Measurements from ENCODE around the gene ARMC2. TPM values are rescaled to one million over a fixed set of nuclear protein-coding genes. Genes with fewer than 3 reads are reported as not detected.

Gene ARMC2
- polyA plus RNA-seq, 1 of the 3 experiments (the other 2 are of a cell fraction), result 2.4 TPM

DNA sequence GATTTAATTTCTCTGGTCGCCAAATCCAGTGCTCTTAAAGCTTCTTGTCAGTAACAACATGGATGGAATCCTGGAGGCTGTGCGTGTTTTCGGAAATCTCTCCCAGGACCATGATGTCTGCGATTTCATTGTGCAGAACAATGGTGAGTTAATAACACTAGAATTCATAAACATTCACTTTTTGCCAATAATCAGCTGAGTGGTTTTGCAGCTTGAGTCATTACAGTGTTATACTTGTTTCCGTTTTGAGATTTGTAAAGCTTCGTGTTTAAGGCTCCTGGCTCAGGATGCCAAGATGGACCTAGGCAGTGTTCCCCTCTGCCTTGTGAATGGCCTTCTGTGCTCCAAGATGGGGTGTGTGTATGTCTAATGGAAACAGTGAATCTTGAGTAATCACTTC, 113.8 kb downstream of the ARMC2 start (continued):
- TF ChIP-seq, protein P1, sequence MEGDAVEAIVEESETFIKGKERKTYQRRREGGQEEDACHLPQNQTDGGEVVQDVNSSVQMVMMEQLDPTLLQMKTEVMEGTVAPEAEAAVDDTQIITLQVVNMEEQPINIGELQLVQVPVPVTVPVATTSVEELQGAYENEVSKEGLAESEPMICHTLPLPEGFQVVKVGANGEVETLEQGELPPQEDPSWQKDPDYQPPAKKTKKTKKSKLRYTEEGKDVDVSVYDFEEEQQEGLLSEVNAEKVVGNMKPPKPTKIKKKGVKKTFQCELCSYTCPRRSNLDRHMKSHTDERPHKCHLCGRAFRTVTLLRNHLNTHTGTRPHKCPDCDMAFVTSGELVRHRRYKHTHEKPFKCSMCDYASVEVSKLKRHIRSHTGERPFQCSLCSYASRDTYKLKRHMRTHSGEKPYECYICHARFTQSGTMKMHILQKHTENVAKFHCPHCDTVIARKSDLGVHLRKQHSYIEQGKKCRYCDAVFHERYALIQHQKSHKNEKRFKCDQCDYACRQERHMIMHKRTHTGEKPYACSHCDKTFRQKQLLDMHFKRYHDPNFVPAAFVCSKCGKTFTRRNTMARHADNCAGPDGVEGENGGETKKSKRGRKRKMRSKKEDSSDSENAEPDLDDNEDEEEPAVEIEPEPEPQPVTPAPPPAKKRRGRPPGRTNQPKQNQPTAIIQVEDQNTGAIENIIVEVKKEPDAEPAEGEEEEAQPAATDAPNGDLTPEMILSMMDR (IDR thresholded peaks at IDR 0.05), result no peak

- CTCF ChIA-PET, result interaction anchor here (0.7 to 0.8 kb wide), 2 partner anchors 9 to 73 kb away, joined by 3 read pairs; no protein-coding TSS in a partner anchor
Observed at GRCh38 chr6:108966251-108966650, 118.0 kb downstream of the ARMC2 start.

More at GRCh38 chr6:108966251-108966650, 118.0 kb downstream of the ARMC2 start:
- H3K27me3 ChIP-seq (ENCODE audit: insufficient read depth), result no peaks in the 10 kb centered on the region
- POLR2A ChIA-PET, result no interaction called here
- H3K9ac ChIP-seq, result no peak overlapping the region
- no peaks in the 10 kb centered on the region for H3K9me2 ChIP-seq
- H3K4me2 ChIP-seq, result no peak overlapping the region
- H3K27ac ChIP-seq (ENCODE audit: low read depth in 2 of 2, low read length in 1 of 2), result peak overlapping the region in 1 of 2 experiments; percentile 36; a peak in 2 of 4 replicates
- no peaks in the 10 kb centered on the region for H3K79me2 ChIP-seq (ENCODE audit: insufficient read depth)
- TF ChIP-seq MXI1 (IDR thresholded peaks at IDR 0.05; ENCODE audit: low read depth, low read length) (no peak), USF2 (IDR thresholded peaks at IDR 0.05; ENCODE audit: borderline replicate concordance, low read depth, low read length) (no peak), RAD21 (IDR thresholded peaks at IDR 0.05; ENCODE audit: low read length) (no peak), GABPA (IDR thresholded peaks at IDR 0.05; ENCODE audit: low read depth) (no peak), NRF1 (IDR thresholded peaks at IDR 0.05; ENCODE audit: low read depth, low read length) (no peak), FOXJ3 (CRISPR knock-in tag; IDR thresholded peaks at IDR 0.05) (no peak), RFX5 (IDR thresholded peaks at IDR 0.05; ENCODE audit: low read length) (no peak), EZH2phosphoT487 (IDR thresholded peaks at IDR 0.05; ENCODE audit: borderline replicate concordance, low read depth) (no peak), JUND (IDR thresholded peaks at IDR 0.05) (no peak), RXRA (IDR thresholded peaks at IDR 0.05; ENCODE audit: borderline replicate concordance, low read depth) (no peak), SIN3A (IDR thresholded peaks at IDR 0.05; ENCODE audit: borderline replicate concordance, low read depth, low read length) (no peak)
- TF ChIP-seq, protein P2, sequence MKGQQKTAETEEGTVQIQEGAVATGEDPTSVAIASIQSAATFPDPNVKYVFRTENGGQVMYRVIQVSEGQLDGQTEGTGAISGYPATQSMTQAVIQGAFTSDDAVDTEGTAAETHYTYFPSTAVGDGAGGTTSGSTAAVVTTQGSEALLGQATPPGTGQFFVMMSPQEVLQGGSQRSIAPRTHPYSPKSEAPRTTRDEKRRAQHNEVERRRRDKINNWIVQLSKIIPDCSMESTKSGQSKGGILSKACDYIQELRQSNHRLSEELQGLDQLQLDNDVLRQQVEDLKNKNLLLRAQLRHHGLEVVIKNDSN (IDR thresholded peaks at IDR 0.05; ENCODE audit: borderline replicate concordance, low read depth), result no peak
- H3K36me3 ChIP-seq (replicated peaks in 1 of 2; ENCODE audit: control insufficient read depth in 1 of 2, insufficient read depth in 2 of 2, low read length in 1 of 2), result no peaks in the 10 kb centered on the region
- peaks cover 0 to 8% of the 10 kb centered on the region in 2 experiments; a peak in 1 of 4 replicates for H3K4me1 ChIP-seq (ENCODE audit: control insufficient read depth in 1 of 2, insufficient read depth in 2 of 2, low read depth in 1 of 2, low read length in 1 of 2)
- H3K9me3 ChIP-seq, result no peaks in the 10 kb centered on the region
- no peak overlapping the region for H3K4me3 ChIP-seq (ENCODE audit: low read depth in 2 of 2, low read length in 1 of 2)
- H2AFZ ChIP-seq (ENCODE audit: low read depth), result no peak overlapping the region
- 90% methylated on average over 5 of the region's 5 CpGs for WGBS (ENCODE audit: low lambda C conversion rate)
- no peaks in the 10 kb centered on the region for H3F3A ChIP-seq (replicated peaks; ENCODE audit: insufficient read depth)
- no peaks in the 10 kb centered on the region for H4K20me1 ChIP-seq (ENCODE audit: insufficient read depth)
- DNase-seq, result no peak
